H1 (cell line): Measurements from ENCODE around the gene SYTL1. TPM values are rescaled to one million over a fixed set of nuclear protein-coding genes. Genes with fewer than 3 reads are reported as not detected.

Experiments
- CTCF ChIA-PET: fragments of 300-600 bp; sonication (Branson Sonifier 250); formaldehyde crosslinking; loops from one replicate; lab custom pipeline; 2021; ENCODE audit not compliant: partially characterized antibody; lab: Charles Lee
- POLR2A ChIA-PET: fragments of 300-600 bp; sonication (Branson Sonifier 250); formaldehyde crosslinking; loops from one replicate; lab custom pipeline; 2021; ENCODE audit warnings: inconsistent platforms; ENCODE audit not compliant: partially characterized antibody; lab: Charles Lee
- DNase-seq, 2 experiments: peaks; one replicate each; pipeline versions ENCODE4 v3.0.0 to v3.0.0-alpha.2; 2010 to 2022; ENCODE audit warnings: low spot score in 2 of 2, low read depth in 1 of 2, mixed read lengths in 1 of 2
- FAIRE-seq: peaks from 2 replicates; lab custom pipeline; 2011; peaks lifted over from hg19 to GRCh38; lab: Jason Lieb, UNC
- H2AFZ ChIP-seq: 2 replicates; pipeline ENCODE4 v1.8.1; 2012; ENCODE audit warnings: low read length, inconsistent platforms
- H2AK5ac ChIP-seq: 2 replicates; pipeline ENCODE4 v1.6.1; 2013; ENCODE audit warnings: low read depth, low read length
- H2BK120ac ChIP-seq: replicated peaks from 2 replicates; pipeline ENCODE3; 2013; ENCODE audit warnings: low read depth, low read length, inconsistent platforms
- H2BK12ac ChIP-seq: 2 replicates; pipeline ENCODE4 v1.6.1; 2013; ENCODE audit warnings: low read depth, low read length
- H2BK15ac ChIP-seq: 2 replicates; pipeline ENCODE4 v1.6.1; 2013; ENCODE audit warnings: low read length
- H2BK20ac ChIP-seq: 2 replicates; pipeline ENCODE4 v1.6.1; 2013; ENCODE audit warnings: low read length
- H2BK5ac ChIP-seq: 2 replicates; pipeline ENCODE4 v1.6.1; 2013; ENCODE audit warnings: low read depth, low read length
- H3K14ac ChIP-seq: 2 replicates; pipeline ENCODE4 v1.6.1; 2013; ENCODE audit warnings: inconsistent platforms; ENCODE audit not compliant: insufficient read length
- H3K18ac ChIP-seq: 2 replicates; pipeline ENCODE4 v1.6.1; 2013; ENCODE audit warnings: low read length; ENCODE audit errors: extremely low read depth
- H3K23ac ChIP-seq: 2 replicates; pipeline ENCODE4 v1.6.1; 2013; ENCODE audit warnings: inconsistent platforms; ENCODE audit not compliant: insufficient read length
- H3K23me2 ChIP-seq: 2 replicates; pipeline ENCODE4 v1.6.1; 2013; ENCODE audit warnings: low read depth, low read length
- H3K27ac ChIP-seq: 2 replicates; pipeline ENCODE4 v1.6.1; 2011; ENCODE audit warnings: low read depth, low read length, inconsistent platforms
- H3K27me3 ChIP-seq, 4 experiments: replicated peaks in 1 of 4; 1 replicate in 1 of 4; 2 replicates in 3 of 4; pipeline versions ENCODE4 v1.6.1 to v1.8.1; 2011 to 2013; ENCODE audit warnings: low read length in 3 of 4, mild to moderate bottlenecking in 3 of 4, inconsistent platforms in 2 of 4, mixed read lengths in 2 of 4, moderate library complexity in 1 of 4; ENCODE audit not compliant: control insufficient read depth in 3 of 4, insufficient read depth in 3 of 4; ENCODE audit errors: extremely low read depth in 1 of 4
- H3K36me3 ChIP-seq, 4 experiments: 2 replicates each; pipeline versions ENCODE4 v1.6.1 to v1.8.1; 2011 to 2013; ENCODE audit warnings: mild to moderate bottlenecking in 4 of 4, low read length in 3 of 4, moderate library complexity in 2 of 4, control low read depth in 1 of 4, inconsistent platforms in 1 of 4; ENCODE audit not compliant: insufficient read depth in 4 of 4, control insufficient read depth in 2 of 4
- H3K4ac ChIP-seq: replicated peaks from 2 replicates; pipeline ENCODE3; 2013; ENCODE audit warnings: low read length, low read depth, mixed read lengths, inconsistent platforms; ENCODE audit not compliant: insufficient read length
- H3K4me1 ChIP-seq, 4 experiments: replicated peaks in 1 of 4; 1 replicate in 1 of 4; 2 replicates in 3 of 4; pipeline versions ENCODE4 v1.6.1 to v1.8.1; 2011 to 2013; ENCODE audit warnings: low read length in 3 of 4, inconsistent platforms in 2 of 4, mixed read lengths in 1 of 4; ENCODE audit not compliant: insufficient read depth in 4 of 4, control insufficient read depth in 3 of 4
- H3K4me2 ChIP-seq, 2 experiments: 2 replicates each; pipeline versions ENCODE4 v1.6.1 to v1.8.1; 2011 to 2013; ENCODE audit warnings: low read depth in 2 of 2, low read length in 2 of 2, control low read depth in 1 of 2, inconsistent platforms in 1 of 2, mild to moderate bottlenecking in 1 of 2; ENCODE audit not compliant: insufficient read depth in 1 of 2
- H3K4me3 ChIP-seq, 4 experiments: fragments of 200-600, 300-600 bp in 1 of 4; sonication (generic), shearing (Covaris generic), sonication (Bioruptor Twin) in 1 of 4; 2 replicates each; pipeline versions ENCODE4 v1.5.1 to v1.8.1; 2011 to 2016; ENCODE audit warnings: low read length in 4 of 4, low read depth in 3 of 4, control low read depth in 2 of 4, inconsistent platforms in 2 of 4, mild to moderate bottlenecking in 2 of 4, mixed read lengths in 1 of 4, moderate library complexity in 1 of 4; ENCODE audit not compliant: insufficient read depth in 2 of 4; ENCODE audit errors: extremely low read depth in 1 of 4
- H3K56ac ChIP-seq: replicated peaks from 2 replicates; pipeline ENCODE3; 2013; ENCODE audit warnings: low read depth, mild to moderate bottlenecking, mixed read lengths, low read length, inconsistent platforms; ENCODE audit not compliant: insufficient read length
- H3K79me1 ChIP-seq: 2 replicates; pipeline ENCODE4 v1.6.1; 2013; ENCODE audit warnings: low read depth, low read length, control low read depth
- H3K79me2 ChIP-seq, 2 experiments: 2 replicates each; pipeline versions ENCODE4 v1.6.1 to v1.8.1; 2012 to 2013; ENCODE audit warnings: low read length in 2 of 2, mild to moderate bottlenecking in 2 of 2, inconsistent platforms in 1 of 2; ENCODE audit not compliant: insufficient read depth in 2 of 2, control insufficient read depth in 1 of 2
- H3K9ac ChIP-seq, 4 experiments: replicated peaks in 1 of 4; 1 replicate in 1 of 4; 2 replicates in 3 of 4; pipeline versions ENCODE4 v1.6.1 to v1.8.1; 2011 to 2013; ENCODE audit warnings: low read depth in 3 of 4, low read length in 3 of 4, control low read depth in 2 of 4, mild to moderate bottlenecking in 2 of 4, moderate library complexity in 2 of 4, inconsistent platforms in 1 of 4; ENCODE audit errors: extremely low read depth in 1 of 4
- H3K9me3 ChIP-seq, 2 experiments: 2 replicates each; pipeline versions ENCODE4 v1.6.1 to v1.8.1; 2012 to 2013; ENCODE audit warnings: mild to moderate bottlenecking in 2 of 2, moderate library complexity in 2 of 2, control low read depth in 1 of 2, inconsistent platforms in 1 of 2, low read depth in 1 of 2, low read length in 1 of 2, mixed read lengths in 1 of 2; ENCODE audit not compliant: insufficient read depth in 2 of 2
- H4K20me1 ChIP-seq, 2 experiments: replicated peaks in 1 of 2; 2 replicates each; pipeline versions ENCODE3 to v1.8.1; 2011 to 2013; ENCODE audit warnings: inconsistent platforms in 2 of 2, low read length in 2 of 2, mild to moderate bottlenecking in 1 of 2; ENCODE audit not compliant: insufficient read depth in 2 of 2, control insufficient read depth in 1 of 2
- H4K5ac ChIP-seq: 2 replicates; pipeline ENCODE4 v1.6.1; 2013; ENCODE audit warnings: low read length, low read depth, mixed read lengths, inconsistent platforms; ENCODE audit not compliant: insufficient read length
- H4K8ac ChIP-seq: 2 replicates; pipeline ENCODE4 v1.8.0; 2013; ENCODE audit warnings: mild to moderate bottlenecking, moderate library complexity, low read length, inconsistent platforms; ENCODE audit not compliant: insufficient read depth; ENCODE audit errors: extremely low read depth
- H4K91ac ChIP-seq: replicated peaks from 2 replicates; pipeline ENCODE3; 2013; ENCODE audit warnings: low read length, mixed read lengths, inconsistent platforms; ENCODE audit not compliant: insufficient read length
- CHD2 ChIP-seq: IDR thresholded peaks from 2 replicates; pipeline ENCODE4 v1.6.1; 2012; ENCODE audit warnings: low read length, improper control_type of control experiment
- KDM5A ChIP-seq: fragments of 200-600 bp; IDR thresholded peaks from 2 replicates; pipeline ENCODE4 v1.7.1; 2012; ENCODE audit warnings: mild to moderate bottlenecking, low read length, inconsistent platforms, mixed read lengths
- SIRT6 ChIP-seq: IDR thresholded peaks from one replicate; pipeline ENCODE4 v1.7.1; 2012; ENCODE audit warnings: low read length, inconsistent platforms
- TAF1 ChIP-seq: IDR thresholded peaks from 2 replicates; pipeline ENCODE4 v1.6.1; 2011; ENCODE audit warnings: mild to moderate bottlenecking, low read depth, low read length
- TBP ChIP-seq: IDR thresholded peaks from 2 replicates; pipeline ENCODE4 v1.6.1; 2011; ENCODE audit warnings: low read depth, low read length, improper control_type of control experiment
- WGBS, 2 experiments: shearing (Covaris generic) in 1 of 2; methylation state at CpG; one replicate each; pipeline versions ENCODE4 v1.1.6 to v1.1.7; 2013 to 2015; ENCODE audit warnings: low lambda C conversion rate in 2 of 2, mixed read lengths in 2 of 2, inconsistent platforms in 1 of 2, low coverage in 1 of 2, missing lambda C conversion rate in 1 of 2; ENCODE audit not compliant: insufficient replicate concordance in 2 of 2, insufficient coverage in 1 of 2, insufficient read length in 1 of 2; ENCODE audit errors: extremely low coverage in 1 of 2, missing lambda C conversion rate in 1 of 2; 5-methylcytosine and 5-hydroxymethylcytosine counted together
- polyA plus RNA-seq, 7 experiments: library from polyadenylated mRNA; depleted of rRNA in 3 of 7; stranded (reverse) in 5 of 7; unstranded in 2 of 7; fragments of >200 nt in 5 of 7; fragments of 200-250 nt in 2 of 7; gene quantifications; 1 replicate in 5 of 7; 2 replicates in 1 of 7; 4 replicates in 1 of 7; pipeline versions ENCODE4 v1.2.1 to v1.2.3, GENCODE V29; 2011 to 2013; ENCODE audit warnings: missing spikeins in 2 of 7, mixed read lengths in 2 of 7
- total RNA-seq: library from RNA; stranded (reverse); fragmentation: NEBNext Ultra II Directional; extraction: Animal tissue kit (Norgen Biotek cat#: 25700); gene quantifications from 2 replicates; pipeline ENCODE4 v1.2.1, GENCODE V29; 2021

Gene SYTL1
- total and polyA plus RNA-seq, 2 of the 8 experiments (the other 6 are each of a cell fraction or from before 2014, with no cell fraction given) = 6.4 to 19.5 TPM

- WGBS, 2 experiments = 84% methylated on average over 8 of the region's 8 CpGs; no CpG with 5 or more reads in 1 of the 2 experiments
Observed at GRCh38 chr1:27361553-27361952, 19.7 kb downstream of the SYTL1 start.

More at GRCh38 chr1:27361553-27361952, 19.7 kb downstream of the SYTL1 start:
- no peak overlapping the region for H4K91ac ChIP-seq
- H3K79me1 ChIP-seq = no peaks in the 10 kb centered on the region
- peaks cover 12 to 47% (median 36%) of the 10 kb centered on the region in 4 experiments for H3K27me3 ChIP-seq
- no peak for FAIRE-seq
- H2AK5ac ChIP-seq = 0 out of 2 replicates have a peak overlapping the region, but pooled peaks have one; percentile 16
- peak overlapping the region in 1 of 4 experiments; percentile 89; a peak in 1 of 8 replicates for H3K4me3 ChIP-seq
- no peak overlapping the region for H3K56ac ChIP-seq
- no peak overlapping the region for H3K4ac ChIP-seq
- no peak overlapping the region for H3K14ac ChIP-seq
- H4K5ac ChIP-seq = no peak overlapping the region
- H3K4me2 ChIP-seq = peak overlapping the region in 1 of 2 experiments; percentile 84; a peak in 1 of 4 replicates
- no peak overlapping the region for H2BK5ac ChIP-seq
- 0 out of 2 replicates have a peak overlapping the region, but pooled peaks have one; percentile 4 for H2BK15ac ChIP-seq
- peaks cover 0 to 11% of the 10 kb centered on the region in 2 experiments for H4K20me1 ChIP-seq
- H2BK12ac ChIP-seq = no peak overlapping the region
- no peak for DNase-seq
- H3K27ac ChIP-seq = no peak overlapping the region
- peaks cover 3 to 22% (median 12%) of the 10 kb centered on the region in 4 experiments for H3K4me1 ChIP-seq
- no peak overlapping the region for H2BK120ac ChIP-seq
- no peaks in the 10 kb centered on the region for H3K79me2 ChIP-seq
- H2BK20ac ChIP-seq = no peak overlapping the region
- peaks cover 14% of the 10 kb centered on the region for H3K23me2 ChIP-seq
- no peak overlapping the region for H3K9ac ChIP-seq
- no peaks in the 10 kb centered on the region for H3K9me3 ChIP-seq
- TF ChIP-seq KDM5A (no peak), SIRT6 (no peak), TBP (no peak), TAF1 (no peak), CHD2 (no peak)
- no peak overlapping the region for H2AFZ ChIP-seq
- no peak overlapping the region for H3K23ac ChIP-seq
- ChIA-PET CTCF (interaction anchor here (0.7 to 28.8 kb wide), 15 partner anchors 9 to 265 kb away, joined by 3 to 625 read pairs (median 6); partner anchors contain the start of genes CD164L2, FCN3, GPR3 and SYTL1), POLR2A (interaction anchor here (0.9 to 10.3 kb wide), 5 partner anchors 8 to 328 kb away, joined by 3 to 101 read pairs (median 4); no protein-coding TSS in a partner anchor)
- no peaks in the 10 kb centered on the region for H3K36me3 ChIP-seq
- H3K18ac ChIP-seq = no peak overlapping the region
- no peak overlapping the region for H4K8ac ChIP-seq
